K562 (cell line): Measurements from ENCODE around the gene PQBP1. TPM values are rescaled to one million over a fixed set of nuclear protein-coding genes. Genes with fewer than 3 reads are reported as not detected.

Experiments
- AFF4 ChIP-seq: sonication (generic); formaldehyde crosslinking; IDR thresholded peaks from 2 replicates; pipeline ENCODE4 v1.8.0; 2023; ENCODE audit warnings: mild to moderate bottlenecking, missing genetic modification reagents
- BRD4 ChIP-seq: fragments of 200-600 bp; sonication (generic); IDR thresholded peaks from 2 replicates; pipeline ENCODE4 v1.6.1; 2017; ENCODE audit warnings: inconsistent platforms
- ETV1 ChIP-seq: fragments of 450-650 bp; conservative IDR thresholded peaks from 2 replicates; pipeline ENCODE4 v1.6.1; 2016; ENCODE audit warnings: missing genetic modification characterization, control low read depth, low read depth, missing compliant biosample characterization
- JUND ChIP-seq, 2 experiments: IDR thresholded peaks; 2 replicates in 1 of 2; 3 replicates in 1 of 2; pipeline ENCODE4 v1.6.1; 2011; ENCODE audit warnings: borderline replicate concordance in 2 of 2, low read depth in 2 of 2, low read length in 2 of 2, improper control_type of control experiment in 1 of 2, missing biosample characterization in 1 of 2, missing genetic modification characterization in 1 of 2, missing genetic modification reagents in 1 of 2
- MNT ChIP-seq, 2 experiments: fragments of 450-650 bp; conservative IDR thresholded peaks; 2 replicates each; pipeline ENCODE4 v1.6.1; 2017; ENCODE audit warnings: mild to moderate bottlenecking in 2 of 2, moderate library complexity in 2 of 2
- POLR2AphosphoS5 ChIP-seq: IDR thresholded peaks from 2 replicates; pipeline ENCODE4 v1.6.1; 2011; ENCODE audit warnings: mild to moderate bottlenecking, low read depth, low read length, moderate library complexity; ENCODE audit not compliant: control insufficient read depth, insufficient read depth
- POLR3A ChIP-seq: IDR thresholded peaks from 2 replicates; pipeline ENCODE4 v1.6.1; 2011; ENCODE audit warnings: borderline replicate concordance, mild to moderate bottlenecking, moderate library complexity; ENCODE audit not compliant: insufficient read length, insufficient read depth; ENCODE audit errors: extremely low read depth
- SP1 ChIP-seq: sonication (generic); formaldehyde crosslinking; IDR thresholded peaks from 2 replicates; pipeline ENCODE4 v1.8.1; 2022; ENCODE audit warnings: mild to moderate bottlenecking, missing genetic modification reagents
- STAT6 ChIP-seq: sonication (generic); formaldehyde crosslinking; IDR thresholded peaks from 2 replicates; pipeline ENCODE4 v1.8.1; 2023; ENCODE audit warnings: mild to moderate bottlenecking, missing genetic modification reagents
- TBL1XR1 ChIP-seq, 2 experiments: IDR thresholded peaks; 2 replicates each; pipeline ENCODE4 v1.6.1; 2012; ENCODE audit warnings: improper control_type of control experiment in 2 of 2, low read length in 2 of 2, mild to moderate bottlenecking in 1 of 2
- ZBED1 ChIP-seq: IDR thresholded peaks from 2 replicates; pipeline ENCODE4 v1.6.1; 2014
- ZNF133 ChIP-seq: fragments of 250-450 bp; sonication (Bioruptor Pico); IDR thresholded peaks from 2 replicates; pipeline ENCODE4 v1.4.0; 2020; ENCODE audit warnings: mild to moderate bottlenecking
- ZNF398 ChIP-seq: fragments of 250-450 bp; sonication (Bioruptor Pico); IDR thresholded peaks from 2 replicates; pipeline ENCODE4 v1.8.0; 2021; ENCODE audit warnings: moderate library complexity, mild to moderate bottlenecking, inconsistent platforms
- ZNF561 ChIP-seq: fragments of 450-650 bp; formaldehyde crosslinking; conservative IDR thresholded peaks from 2 replicates; pipeline ENCODE4 v1.4.0; 2020; ENCODE audit warnings: mild to moderate bottlenecking, moderate library complexity
- ZNF766 ChIP-seq: fragments of 200-800 bp; sonication (Bioruptor generic); conservative IDR thresholded peaks from 2 replicates; pipeline ENCODE4 v1.6.1; 2016; ENCODE audit warnings: missing genetic modification characterization, missing compliant biosample characterization
- polyA plus RNA-seq, 8 experiments: library from polyadenylated mRNA; depleted of rRNA in 4 of 8; stranded (reverse) in 5 of 8; unstranded in 3 of 8; fragments of >200 nt; fragmentation: Nextera tagmentation in 2 of 8; fragmentation: Illumina TruSeq in 1 of 8; extraction: Ambion mirVana in 2 of 8; extraction: Trizol in 1 of 8; gene quantifications; 2 replicates each; pipeline versions ENCODE4 v1.2.1 to v1.2.3, GENCODE V29; 2011 to 2014; ENCODE audit warnings: inconsistent platforms in 1 of 8, missing spikeins in 1 of 8
- total RNA-seq, 7 experiments: library from RNA; depleted of rRNA in 6 of 7; stranded (reverse); fragments of >200 nt in 6 of 7; fragmentation: Illumina TruSeq in 2 of 7; extraction: Trizol in 2 of 7; gene quantifications; 2 replicates each; pipeline versions ENCODE4 v1.2.1 to v1.2.3, GENCODE V29; 2011 to 2021; ENCODE audit warnings: low replicate concordance in 1 of 7

Gene PQBP1
- total and polyA plus RNA-seq, 9 of the 15 experiments (the other 6 are each of a cell fraction or from before 2014, with no cell fraction given) = 41.3 to 262 (median 112) TPM

- no peak for TF ChIP-seq AFF4 (CRISPR knock-in tag)
- peak; percentile 79 for TF ChIP-seq ETV1 (tag)
- TF ChIP-seq STAT6 = 0 out of 2 replicates have a peak, but pooled peaks have one; percentile 69
- peak; percentile 10; the same call in 1 of the 2 replicates for TF ChIP-seq SP1
- no peak for TF ChIP-seq ZNF398 (CRISPR knock-in tag)
- TF ChIP-seq JUND (IDR thresholded peaks at IDR 0.05; ENCODE audit: borderline replicate concordance, low read depth, low read length) = peak; percentile 85
- no peak for TF ChIP-seq JUND (tag; IDR thresholded peaks at IDR 0.05; ENCODE audit: borderline replicate concordance, low read depth, low read length)
- TF ChIP-seq BRD4 = peak; percentile 47; the same call in 1 of the 2 replicates
- TF ChIP-seq MNT (conservative IDR thresholded peaks at IDR 0.05) = peak in 1 of 2 experiments; percentile 53; a peak in 1 of 4 replicates
- TF ChIP-seq POLR3A = no peak
- 0 out of 2 replicates have a peak, but pooled peaks have one; percentile 28 for TF ChIP-seq ZNF766 (CRISPR knock-in tag)
- TF ChIP-seq POLR2AphosphoS5 = peak; percentile 29
- no peak for TF ChIP-seq ZBED1
- no peak for TF ChIP-seq ZNF561 (CRISPR knock-in tag)
- peak in 1 of 2 experiments; percentile 16; a peak in 1 of 4 replicates for TF ChIP-seq TBL1XR1 (IDR thresholded peaks at IDR 0.05; ENCODE audit: low read length in 2 of 2)
- TF ChIP-seq ZNF133 (CRISPR knock-in tag) = no peak
These were observed 539 bp upstream of the PQBP1 start (continued) for GRCh38 chrX:48897157-48897624.
